Lower leg skin (tissue), 4 donors: Measurements from ENCODE around the gene ALG11. TPM values are rescaled to one million over a fixed set of nuclear protein-coding genes. Genes with fewer than 3 reads are reported as not detected.
"Not testable (repeated sequence)": the region's sequence is repeated elsewhere in the genome, so short reads cannot be mapped to it uniquely, and the experiment has no call there.

Experiments
- DNase-seq, 2 donors: peaks; one replicate each; pipeline ENCODE4 v3.0.0-alpha.2; 2019; ENCODE audit warnings: low spot score in 2 of 2
- H3K4me3 ChIP-seq: fragments of 200-600 bp; sonication (generic); 2 replicates; pipeline ENCODE4 v1.5.1; 2017; ENCODE audit warnings: mild to moderate bottlenecking, low read depth; ENCODE audit not compliant: poor library complexity, severe bottlenecking
- CTCF ChIP-seq, 3 donors: fragments of 450-650 bp; IDR thresholded peaks; one replicate each; pipeline ENCODE4 v1.5.1; 2016; ENCODE audit warnings: antibody characterized with exemption in 3 of 3, mild to moderate bottlenecking in 3 of 3, moderate library complexity in 2 of 3
- POLR2A ChIP-seq, 2 donors: fragments of 450-650 bp; IDR thresholded peaks; one replicate each; pipeline ENCODE4 v1.6.1; 2016 to 2017; ENCODE audit warnings: antibody characterized with exemption in 2 of 2, mild to moderate bottlenecking in 1 of 2, moderate library complexity in 1 of 2
- WGBS, 2 donors: methylation state at CpG; one replicate each; pipeline ENCODE4 v1.1.5; 2018; 5-methylcytosine and 5-hydroxymethylcytosine counted together
- intact Hi-C: fragments of 100-400 bp; cut with DNase I; formaldehyde crosslinking; loops from one replicate; pipeline ENCODE4 v1.15.0; 2023; ENCODE audit warnings: low total_unique reads
- total RNA-seq, 4 donors: library from RNA; depleted of rRNA; stranded (reverse); fragments of >200 nt; gene quantifications; one replicate each; pipeline ENCODE4 v1.1.0, GENCODE V29; 2016

Gene ALG11
- total RNA-seq, 4 donors from 2014 or later, result 8.2 to 27.9 (median 16.2) TPM

- no peak for TF ChIP-seq CTCF (IDR thresholded peaks at IDR 0.05)
- no peak for TF ChIP-seq POLR2A (IDR thresholded peaks at IDR 0.05)
- DNase-seq, result no peak
- intact Hi-C loops, result no loop called here
- WGBS, 2 donors, result 72 to 97% methylated on average over 3 of the region's 3 CpGs
- no peak overlapping the region for H3K4me3 ChIP-seq
Measured at GRCh38 chr13:52043675-52044074, 31.5 kb downstream of the ALG11 start.

- TF ChIP-seq CTCF (IDR thresholded peaks at IDR 0.05), result no peak
- no peak for TF ChIP-seq POLR2A (IDR thresholded peaks at IDR 0.05)
Measured at GRCh38 chr13:52047463-52047862, 35.3 kb downstream of the ALG11 start.

GRCh38 chr13:52048516-52048915 is 36.3 kb downstream of the ALG11 start:
- intact Hi-C loops, result no loop called here
- TF ChIP-seq POLR2A (IDR thresholded peaks at IDR 0.05) (no peak), CTCF (IDR thresholded peaks at IDR 0.05) (no peak)
- no peak overlapping the region for H3K4me3 ChIP-seq
- WGBS, 2 donors, result 77 to 86% methylated on average over 2 of the region's 2 CpGs
- DNase-seq, result no peak

More at GRCh38 chr13:52047463-52047862, 35.3 kb downstream of the ALG11 start:
- intact Hi-C loops, result no loop called here
- no peak for DNase-seq
- no peak overlapping the region for H3K4me3 ChIP-seq
- WGBS, 2 donors, result 87 to 88% methylated on average over 3 of the region's 3 CpGs

GRCh38 chr13:52051400-52051799 is 39.2 kb downstream of the ALG11 start:
- 63 to 64% methylated on average over 7 of the region's 7 CpGs for WGBS, 2 donors
- no peak overlapping the region for H3K4me3 ChIP-seq
- TF ChIP-seq POLR2A (IDR thresholded peaks at IDR 0.05) (no peak), CTCF (IDR thresholded peaks at IDR 0.05) (no peak)
- intact Hi-C loops, result no loop called here
- no peak for DNase-seq

- no peak for DNase-seq
Measured at GRCh38 chr13:52053460-52053859, 41.3 kb downstream of the ALG11 start.

DNA sequence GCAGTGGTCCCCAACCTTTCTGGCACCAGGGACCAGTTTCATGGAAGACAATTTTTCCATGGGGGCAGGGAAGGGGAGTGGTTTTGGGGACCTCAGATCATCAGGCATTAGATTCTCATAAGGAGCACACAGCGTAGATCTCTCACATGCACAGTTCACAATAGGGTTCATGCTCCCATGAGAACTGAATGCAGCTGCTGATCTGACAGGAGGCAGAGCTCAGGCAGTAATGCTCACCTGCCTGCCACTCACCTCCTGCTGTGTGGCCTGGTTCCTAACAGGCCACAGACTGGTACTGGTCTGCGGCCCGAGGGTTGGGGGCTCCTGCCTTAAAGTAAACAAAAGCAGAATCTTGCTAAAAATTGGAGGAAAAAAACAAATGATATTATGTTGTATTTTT is 48.9 kb downstream of the ALG11 start:
- DNase-seq, intact Hi-C loops, H3K4me3 ChIP-seq: not testable (repeated sequence)
- WGBS, 2 donors, result 65 to 80% methylated on average over 3 of the region's 3 CpGs

More at GRCh38 chr13:52053460-52053859, 41.3 kb downstream of the ALG11 start:
- 29 to 43% methylated on average over 4 of the region's 4 CpGs for WGBS, 2 donors
- TF ChIP-seq POLR2A (IDR thresholded peaks at IDR 0.05) (no peak), CTCF (IDR thresholded peaks at IDR 0.05) (no peak)
- no peak overlapping the region for H3K4me3 ChIP-seq
- intact Hi-C loops, result no loop called here
